ENCODE data around the gene GOLGA8T.
"Not testable (repeated sequence)": the region's sequence is repeated elsewhere in the genome, so short reads cannot be mapped to it uniquely, and the experiment has no call there.

- TF ChIP-seq POLR2AphosphoS5 (IDR thresholded peaks at IDR 0.05), result not testable (repeated sequence)
- TF ChIP-seq, protein P1, sequence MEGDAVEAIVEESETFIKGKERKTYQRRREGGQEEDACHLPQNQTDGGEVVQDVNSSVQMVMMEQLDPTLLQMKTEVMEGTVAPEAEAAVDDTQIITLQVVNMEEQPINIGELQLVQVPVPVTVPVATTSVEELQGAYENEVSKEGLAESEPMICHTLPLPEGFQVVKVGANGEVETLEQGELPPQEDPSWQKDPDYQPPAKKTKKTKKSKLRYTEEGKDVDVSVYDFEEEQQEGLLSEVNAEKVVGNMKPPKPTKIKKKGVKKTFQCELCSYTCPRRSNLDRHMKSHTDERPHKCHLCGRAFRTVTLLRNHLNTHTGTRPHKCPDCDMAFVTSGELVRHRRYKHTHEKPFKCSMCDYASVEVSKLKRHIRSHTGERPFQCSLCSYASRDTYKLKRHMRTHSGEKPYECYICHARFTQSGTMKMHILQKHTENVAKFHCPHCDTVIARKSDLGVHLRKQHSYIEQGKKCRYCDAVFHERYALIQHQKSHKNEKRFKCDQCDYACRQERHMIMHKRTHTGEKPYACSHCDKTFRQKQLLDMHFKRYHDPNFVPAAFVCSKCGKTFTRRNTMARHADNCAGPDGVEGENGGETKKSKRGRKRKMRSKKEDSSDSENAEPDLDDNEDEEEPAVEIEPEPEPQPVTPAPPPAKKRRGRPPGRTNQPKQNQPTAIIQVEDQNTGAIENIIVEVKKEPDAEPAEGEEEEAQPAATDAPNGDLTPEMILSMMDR (IDR thresholded peaks at IDR 0.05), result not testable (repeated sequence)
Measured at GRCh38 chr15:30171452-30171851, 36.6 kb downstream of the GOLGA8T start.

Measured in esophagus muscularis mucosa (tissue), 3 donors.